Muscle layer of colon (tissue), 2 donors: ENCODE measurements around the gene EYA2.
A peak's percentile ranks its signal among the peaks of the same experiment; 100 is the strongest.
"Not testable (repeated sequence)": the region's sequence is repeated elsewhere in the genome, so short reads cannot be mapped to it uniquely, and the experiment has no call there.

Experiments
- H3K27ac ChIP-seq: one replicate; pipeline ENCODE4 v1.7.0; 2013; ENCODE audit warnings: low read depth, mild to moderate bottlenecking, low read length, moderate library complexity
- H3K27me3 ChIP-seq, 2 donors: one replicate each; pipeline ENCODE4 v1.7.0; 2013; ENCODE audit warnings: low read length in 2 of 2, mild to moderate bottlenecking in 2 of 2; ENCODE audit not compliant: insufficient read depth in 2 of 2, control insufficient read depth in 1 of 2
- H3K36me3 ChIP-seq: one replicate; pipeline ENCODE4 v1.7.0; 2013; ENCODE audit warnings: mild to moderate bottlenecking, low read length; ENCODE audit not compliant: insufficient read depth
- H3K4me1 ChIP-seq: one replicate; pipeline ENCODE4 v1.7.0; 2013; ENCODE audit warnings: mild to moderate bottlenecking, low read length; ENCODE audit not compliant: insufficient read depth
- H3K4me3 ChIP-seq, 2 donors: one replicate each; pipeline ENCODE4 v1.7.0; 2013; ENCODE audit warnings: low read length in 2 of 2, low read depth in 1 of 2, mild to moderate bottlenecking in 1 of 2, moderate library complexity in 1 of 2
- H3K9ac ChIP-seq: one replicate; pipeline ENCODE4 v1.7.0; 2013; ENCODE audit warnings: low read length
- H3K9me3 ChIP-seq: one replicate; pipeline ENCODE4 v1.7.0; 2013; ENCODE audit warnings: mild to moderate bottlenecking, low read length
- donor health status: abdominal sarcoma.
- donor health status: Adenocarcinoma of cecum.

EYA2 gene

DNA sequence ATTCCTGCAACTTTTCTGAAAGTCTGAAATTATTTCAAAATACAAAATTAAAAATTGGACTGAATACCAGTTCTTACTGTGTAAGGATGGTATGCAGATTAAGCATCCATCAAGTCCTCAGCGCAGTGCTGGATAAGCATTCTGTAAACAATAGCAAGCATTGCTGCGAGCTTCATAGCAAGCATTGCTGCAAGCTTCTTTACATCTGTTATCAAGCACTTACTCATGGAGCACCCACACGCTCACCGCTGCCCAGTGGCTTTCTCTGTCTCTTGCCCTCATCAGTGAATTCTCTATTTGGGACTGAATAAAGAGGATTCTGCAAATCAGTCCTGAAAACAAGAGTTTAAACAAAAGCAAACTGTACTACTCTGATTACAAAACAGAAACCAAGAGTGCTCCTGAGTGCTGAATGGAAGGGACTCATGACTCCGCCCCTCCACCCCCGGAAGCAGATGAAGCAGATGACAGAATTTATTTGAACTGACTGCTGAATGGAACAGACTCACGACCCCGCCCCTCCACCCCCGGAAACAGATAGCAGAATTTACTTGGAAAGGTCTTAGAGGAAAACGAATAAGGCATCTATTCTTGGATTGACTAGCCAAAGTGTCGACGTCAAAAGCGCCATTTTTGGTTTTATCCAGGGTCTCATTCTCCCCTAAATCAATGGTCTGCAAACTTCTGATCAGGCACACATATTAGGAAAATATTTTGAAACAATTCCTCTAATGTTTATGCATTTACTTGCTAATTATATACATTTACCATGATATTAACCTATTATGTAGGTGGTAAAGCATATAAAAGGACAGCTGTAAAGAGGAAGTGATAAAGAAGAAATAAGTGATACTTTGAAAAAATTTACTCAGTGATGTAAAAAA, 22.1 kb upstream of the EYA2 start:
- H3K27ac ChIP-seq: no peak overlapping the region
- H3K4me1 ChIP-seq: no peaks in the 10 kb centered on the region
- no peaks in the 10 kb centered on the region for H3K27me3 ChIP-seq
- no peaks in the 10 kb centered on the region for H3K36me3 ChIP-seq
- peaks cover 5% of the 10 kb centered on the region for H3K9me3 ChIP-seq
- H3K4me3 ChIP-seq: no peak overlapping the region
- H3K9ac ChIP-seq: no peak overlapping the region

DNA sequence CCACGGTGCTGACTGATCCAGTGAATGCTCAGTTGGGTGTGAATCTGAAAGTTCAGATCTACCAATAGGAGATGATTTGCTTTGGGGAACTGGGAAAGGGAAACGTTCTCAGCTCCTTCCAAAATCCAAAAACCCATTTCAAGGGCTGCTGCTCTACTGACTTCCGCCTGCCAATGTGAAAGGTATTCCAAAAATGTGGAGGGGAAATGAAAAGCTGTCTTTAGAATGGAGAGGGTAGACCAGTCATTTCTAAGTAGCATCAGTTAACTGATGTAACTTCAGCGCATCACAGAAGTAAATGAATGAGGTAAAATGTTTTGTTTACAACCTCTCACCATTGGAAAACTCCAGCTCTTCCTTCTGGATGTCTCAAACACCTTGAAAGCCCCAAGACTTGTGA, 19.6 kb upstream of the EYA2 start:
- Histone ChIP-seq H3K4me1 (no peaks in the 10 kb centered on the region), H3K27me3 (no peaks in the 10 kb centered on the region), H3K9me3 (no peaks in the 10 kb centered on the region), H3K27ac (no peak overlapping the region), H3K4me3 (no peak overlapping the region), H3K36me3 (no peaks in the 10 kb centered on the region), H3K9ac (no peak overlapping the region)

DNA sequence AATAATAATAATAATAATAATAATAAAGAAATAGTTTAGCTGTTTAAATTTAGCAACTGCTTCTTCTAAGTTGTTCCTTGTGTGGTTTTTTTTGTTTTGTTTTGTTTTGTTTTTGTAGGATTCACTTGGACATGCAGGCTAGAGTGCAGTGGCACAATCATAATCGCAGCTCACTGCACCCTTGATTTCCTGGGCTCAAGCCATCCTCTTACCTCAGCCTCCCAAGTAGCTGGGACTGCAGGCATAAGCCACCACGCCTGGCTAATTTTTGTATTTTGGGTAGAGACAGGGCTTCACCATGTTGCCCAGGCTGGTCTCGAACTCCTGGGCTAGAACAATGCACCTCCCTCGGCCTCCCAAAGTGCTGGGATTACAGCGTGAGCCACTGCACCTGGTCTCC, 15.3 kb upstream of the EYA2 start:
- H3K4me3 ChIP-seq: no peak overlapping the region
- no peaks in the 10 kb centered on the region for H3K9me3 ChIP-seq
- H3K27ac ChIP-seq: no peak overlapping the region
- H3K36me3 ChIP-seq: no peaks in the 10 kb centered on the region
- no peak overlapping the region for H3K9ac ChIP-seq
- no peaks in the 10 kb centered on the region for H3K27me3 ChIP-seq
- no peaks in the 10 kb centered on the region for H3K4me1 ChIP-seq

DNA sequence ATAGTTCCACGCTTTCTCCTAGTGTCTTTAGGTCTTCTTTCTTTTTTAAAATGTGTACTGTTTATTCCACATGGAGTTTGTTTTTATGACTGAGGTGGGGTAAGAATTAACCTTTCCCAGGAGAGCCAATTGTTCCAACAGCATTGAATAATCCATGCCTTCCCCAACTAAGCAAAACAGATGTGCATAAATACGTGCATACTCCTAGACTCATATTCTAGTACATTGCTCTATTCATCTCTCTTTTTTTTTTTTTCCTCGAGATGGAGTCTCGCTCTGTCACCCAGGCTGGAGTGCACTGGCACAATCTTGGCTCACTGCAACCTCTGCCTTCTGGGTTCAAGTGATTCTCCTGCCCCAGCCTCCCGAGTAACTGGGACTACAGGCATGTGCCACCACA, 14.7 kb upstream of the EYA2 start:
- H3K27me3 ChIP-seq, H3K9me3 ChIP-seq, H3K36me3 ChIP-seq, H3K27ac ChIP-seq, H3K4me1 ChIP-seq, H3K4me3 ChIP-seq, H3K9ac ChIP-seq: not testable (repeated sequence)

DNA sequence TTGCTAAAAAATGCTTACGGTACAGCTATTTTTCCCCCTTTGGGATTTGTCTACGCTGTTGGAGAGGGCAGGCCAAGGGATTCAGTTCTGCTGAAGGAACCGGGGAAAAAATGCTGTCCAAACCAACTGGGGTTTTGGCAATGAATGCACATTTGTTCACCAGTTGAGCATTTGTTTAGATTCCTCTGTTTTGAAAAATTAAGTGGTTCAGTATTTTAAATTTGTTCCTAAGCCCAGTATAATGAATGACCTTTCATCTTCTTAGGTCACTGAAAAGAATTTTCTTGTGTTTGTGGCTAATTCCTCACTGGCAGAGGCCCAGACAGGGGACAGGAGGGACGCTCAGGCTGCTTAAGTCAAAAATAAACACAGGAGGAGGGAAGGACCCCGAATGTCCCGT, 10.8 kb upstream of the EYA2 start:
- H3K9me3 ChIP-seq: no peaks in the 10 kb centered on the region
- H3K4me1 ChIP-seq: no peaks in the 10 kb centered on the region
- no peaks in the 10 kb centered on the region for H3K36me3 ChIP-seq
- no peak overlapping the region for H3K27ac ChIP-seq
- no peaks in the 10 kb centered on the region for H3K27me3 ChIP-seq
- H3K9ac ChIP-seq: no peak overlapping the region
- H3K4me3 ChIP-seq: no peak overlapping the region

DNA sequence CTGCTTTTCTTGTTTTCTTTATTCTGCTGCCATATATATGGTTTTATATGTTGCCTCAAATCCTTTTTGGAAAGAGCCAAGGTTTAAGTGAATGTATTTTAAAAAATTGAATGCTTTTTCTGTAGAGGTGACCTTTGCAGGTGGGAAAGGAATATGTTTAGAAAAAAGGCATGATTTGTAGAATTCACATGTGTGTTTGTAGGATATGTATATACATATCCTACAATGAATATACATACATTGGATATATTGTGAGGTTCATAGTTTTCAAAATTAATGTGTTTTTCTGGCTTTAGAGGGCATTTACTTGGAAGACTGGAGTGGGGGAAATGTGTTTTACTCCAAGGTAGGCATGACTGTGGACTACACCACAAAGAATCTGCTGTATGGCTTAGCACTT, 4.0 kb upstream of the EYA2 start:
- H3K4me3 ChIP-seq: no peak overlapping the region
- H3K27ac ChIP-seq: no peak overlapping the region
- H3K4me1 ChIP-seq: no peaks in the 10 kb centered on the region
- H3K36me3 ChIP-seq: no peaks in the 10 kb centered on the region
- no peak overlapping the region for H3K9ac ChIP-seq
- H3K9me3 ChIP-seq: peaks cover 5% of the 10 kb centered on the region
- H3K27me3 ChIP-seq: peaks cover 0 to 14% of the 10 kb centered on the region in 2 donors

DNA sequence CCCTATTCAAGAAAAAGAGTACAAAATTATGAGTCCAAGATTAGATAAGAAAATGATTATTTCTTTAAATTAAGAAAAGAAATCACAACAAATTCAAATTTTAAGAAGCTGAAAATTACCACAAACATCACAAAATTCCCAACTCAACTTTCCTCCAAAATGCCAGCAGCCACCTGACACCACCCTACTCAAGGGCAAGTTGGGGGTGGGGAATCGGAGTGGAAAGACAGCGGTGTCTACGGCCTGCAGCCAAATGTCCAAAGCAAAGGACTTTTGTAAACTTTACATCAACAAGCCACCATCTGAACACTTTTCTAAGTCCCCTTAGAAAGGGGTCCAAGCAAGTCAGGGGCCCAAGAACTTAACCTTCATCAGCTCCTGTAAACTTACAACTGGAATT, 1.6 kb upstream of the EYA2 start:
- Histone ChIP-seq H3K27ac (no peak overlapping the region), H3K4me3 (no peak overlapping the region), H3K9ac (no peak overlapping the region), H3K36me3 (no peaks in the 10 kb centered on the region), H3K27me3 (peaks cover 3 to 21% of the 10 kb centered on the region in 2 donors), H3K4me1 (no peaks in the 10 kb centered on the region), H3K9me3 (peaks cover 5% of the 10 kb centered on the region)

DNA sequence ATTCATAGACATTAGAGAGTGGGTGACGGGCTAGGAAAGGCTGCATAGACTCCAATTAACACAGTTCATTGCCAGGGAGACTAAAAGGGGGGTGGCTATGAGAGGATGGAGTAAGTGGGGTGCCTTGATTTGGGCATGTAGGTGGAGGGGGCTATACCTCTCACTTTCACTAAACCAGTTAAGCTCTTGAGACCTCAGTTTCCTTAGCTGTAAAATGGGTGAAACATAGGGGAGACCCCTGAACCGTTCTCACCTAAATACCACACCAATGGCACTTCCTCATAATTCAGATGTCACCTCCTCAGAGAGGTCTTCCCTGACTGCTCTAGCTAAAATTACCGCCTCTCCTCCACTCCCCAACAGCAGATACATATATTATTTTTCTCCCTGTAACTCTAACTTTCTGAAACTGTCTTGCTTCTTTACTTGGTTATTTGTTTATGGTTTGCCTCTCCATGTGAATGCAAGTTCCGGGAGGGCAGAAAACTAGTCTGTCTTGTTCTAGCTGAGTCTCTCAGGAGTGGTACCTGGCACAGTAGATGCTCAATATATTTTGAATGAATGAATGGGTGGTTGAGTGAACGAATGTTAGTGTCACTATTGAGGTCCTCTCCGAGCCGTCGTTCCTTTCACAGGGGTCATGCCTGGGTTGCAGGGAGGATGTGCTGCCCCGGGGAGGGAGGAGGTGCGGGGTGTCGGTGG, 615 bp upstream of the EYA2 start:
- Histone ChIP-seq H3K4me1 (no peaks in the 10 kb centered on the region), H3K9me3 (peaks cover 5% of the 10 kb centered on the region), H3K27me3 (peaks cover 3 to 21% of the 10 kb centered on the region in 2 donors), H3K4me3 (no peak overlapping the region), H3K27ac (no peak overlapping the region), H3K36me3 (no peaks in the 10 kb centered on the region), H3K9ac (no peak overlapping the region)

DNA sequence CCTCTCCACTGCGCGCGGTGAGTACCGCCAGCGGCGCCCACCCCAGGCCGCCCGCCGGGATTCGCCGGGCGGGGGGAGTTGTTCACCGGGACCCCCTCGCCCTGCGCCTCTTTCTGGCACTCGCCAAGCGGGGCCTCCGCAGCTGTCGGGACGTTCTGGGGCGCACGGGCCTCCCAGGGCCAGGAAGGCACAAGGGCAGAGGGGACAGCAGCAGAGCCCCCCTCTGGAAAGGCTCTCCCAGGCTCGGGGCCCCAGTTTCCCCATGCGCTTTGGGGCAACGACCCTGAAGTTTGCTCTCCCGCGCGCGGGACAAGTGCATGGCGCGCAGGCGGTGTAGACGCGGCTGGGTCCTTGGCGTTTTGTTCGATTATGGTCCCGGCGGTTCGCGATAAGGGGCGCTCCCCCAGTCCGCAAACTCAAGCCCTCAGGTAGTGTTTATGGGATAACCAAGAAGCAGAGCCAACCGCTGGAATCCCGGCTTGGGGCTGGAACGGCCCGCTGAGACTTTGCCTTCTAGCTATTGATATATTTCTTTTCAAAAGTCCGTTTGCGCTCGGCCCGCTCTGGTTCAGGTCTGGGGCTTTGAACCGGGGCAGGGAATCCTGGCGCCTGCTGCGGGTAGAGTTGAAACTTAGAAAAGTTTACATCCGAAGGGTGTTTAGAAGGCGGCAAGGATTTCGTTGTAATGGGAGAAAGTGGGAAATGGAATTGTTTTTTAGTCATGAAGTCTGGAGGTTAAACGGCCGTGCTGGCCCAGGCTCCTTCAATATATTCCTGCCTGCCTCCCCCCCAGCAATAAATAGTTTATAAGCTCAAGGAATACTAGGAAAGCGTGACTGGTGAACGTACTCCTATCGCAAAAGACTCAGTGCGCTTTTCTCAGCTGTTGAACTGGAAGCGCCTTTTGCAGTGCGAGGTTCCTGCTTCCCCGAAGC, 595 bp downstream of the EYA2 start:
- H3K36me3 ChIP-seq: no peaks in the 10 kb centered on the region
- H3K27me3 ChIP-seq: peaks cover 3 to 21% of the 10 kb centered on the region in 2 donors
- H3K9ac ChIP-seq: no peak overlapping the region
- H3K9me3 ChIP-seq: peaks cover 5% of the 10 kb centered on the region
- H3K4me3 ChIP-seq: peak overlapping the region; percentile 40 to 49
- no peak overlapping the region for H3K27ac ChIP-seq
- no peaks in the 10 kb centered on the region for H3K4me1 ChIP-seq

DNA sequence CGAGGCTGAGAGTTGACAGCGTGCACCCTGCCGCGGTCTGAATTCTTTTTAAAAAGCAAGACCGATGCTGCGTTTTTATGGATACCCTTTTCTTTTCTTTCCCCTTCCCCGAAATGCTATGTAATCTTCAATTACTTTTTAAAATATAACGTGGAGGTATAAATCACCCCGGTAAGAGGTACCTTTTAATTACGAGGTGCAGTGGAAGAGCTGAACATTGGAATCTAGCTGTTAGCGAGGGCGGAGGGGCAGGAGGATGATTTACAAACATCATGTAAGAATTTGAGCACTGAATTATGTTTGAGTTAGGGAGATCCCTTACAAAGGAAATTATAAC, 1.2 kb downstream of the EYA2 start:
- Histone ChIP-seq H3K9ac (no peak overlapping the region), H3K27ac (no peak overlapping the region), H3K4me3 (peak overlapping the region in 1 of 2 donors; percentile 49), H3K36me3 (no peaks in the 10 kb centered on the region), H3K4me1 (no peaks in the 10 kb centered on the region), H3K27me3 (peaks cover 3 to 21% of the 10 kb centered on the region in 2 donors), H3K9me3 (peaks cover 3% of the 10 kb centered on the region)

DNA sequence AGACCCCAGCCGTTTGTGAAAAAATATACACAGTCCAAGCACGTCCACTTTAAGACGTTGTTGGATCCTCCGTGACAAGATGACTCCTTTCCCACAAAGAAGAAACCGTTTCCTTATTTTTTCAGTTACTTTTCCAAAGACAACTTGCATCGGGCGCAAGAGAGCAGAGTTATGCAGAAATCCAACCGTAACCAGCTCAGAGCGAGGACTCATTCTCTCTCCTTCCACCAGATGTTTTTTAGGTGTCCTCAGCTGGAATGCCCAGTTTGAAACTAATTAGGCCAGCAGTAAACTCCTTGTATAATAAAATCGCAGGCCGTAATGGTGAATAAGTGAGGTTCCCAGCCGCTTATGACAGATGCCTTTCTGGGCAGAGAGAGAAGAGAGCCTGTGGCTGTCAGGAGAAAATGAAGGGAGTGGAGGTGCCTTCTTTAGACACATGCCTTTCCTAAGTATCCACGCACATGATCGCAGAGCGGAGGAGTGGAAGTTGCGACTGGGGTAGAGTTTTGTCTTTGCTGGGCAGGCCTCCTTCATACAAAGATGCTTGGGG, 2.8 kb downstream of the EYA2 start:
- H3K27ac ChIP-seq: no peak overlapping the region
- H3K9ac ChIP-seq: no peak overlapping the region
- H3K36me3 ChIP-seq: no peaks in the 10 kb centered on the region
- no peak overlapping the region for H3K4me3 ChIP-seq
- H3K27me3 ChIP-seq: peaks cover 3 to 21% of the 10 kb centered on the region in 2 donors
- no peaks in the 10 kb centered on the region for H3K4me1 ChIP-seq
- no peaks in the 10 kb centered on the region for H3K9me3 ChIP-seq
